K562 (cell line): ENCODE measurements around the gene DHX36. TPM values are rescaled to one million over a fixed set of nuclear protein-coding genes. Genes with fewer than 3 reads are reported as not detected.

ENCODE experiments used
- BACH1 ChIP-seq: fragments of 200-800 bp; sonication (Bioruptor generic); IDR thresholded peaks from 2 replicates; pipeline ENCODE4 v1.6.1; 2016; ENCODE audit warnings: missing genetic modification characterization, missing compliant biosample characterization
- COPS2 ChIP-seq: fragments of 450-650 bp; conservative IDR thresholded peaks from 2 replicates; pipeline ENCODE4 v1.6.1; 2016; ENCODE audit warnings: mild to moderate bottlenecking, moderate library complexity
- CXXC5 ChIP-seq: fragments of 250-450 bp; sonication (Bioruptor Pico); IDR thresholded peaks from 2 replicates; pipeline ENCODE4 v1.8.0; 2022; ENCODE audit warnings: inconsistent platforms, mild to moderate bottlenecking, moderate library complexity
- FOXJ3 ChIP-seq: sonication (generic); formaldehyde crosslinking; IDR thresholded peaks from 2 replicates; pipeline ENCODE4 v1.4.0; 2020; ENCODE audit warnings: mild to moderate bottlenecking, missing genetic modification reagents
- FOXK2 ChIP-seq, 2 experiments: fragments of 450-650 bp; IDR thresholded peaks in 1 of 2; conservative IDR thresholded peaks in 1 of 2; 2 replicates each; pipeline ENCODE4 v1.6.1; 2016; ENCODE audit warnings: low read depth in 2 of 2, mild to moderate bottlenecking in 1 of 2
- HDAC8 ChIP-seq: fragments of 450-650 bp; IDR thresholded peaks from 2 replicates; pipeline ENCODE4 v1.6.1; 2016; ENCODE audit warnings: mild to moderate bottlenecking, missing genetic modification characterization, moderate library complexity, missing compliant biosample characterization
- HIVEP1 ChIP-seq: fragments of 250-450 bp; sonication (Bioruptor Pico); IDR thresholded peaks from 2 replicates; pipeline ENCODE4 v1.4.0; 2020; ENCODE audit warnings: mild to moderate bottlenecking
- HNRNPUL1 ChIP-seq: fragments of 200-400 bp; formaldehyde crosslinking; IDR thresholded peaks from 2 replicates; pipeline ENCODE4 v1.6.1; 2017; ENCODE audit warnings: low read length
- IRF2 ChIP-seq: sonication (generic); formaldehyde crosslinking; IDR thresholded peaks from 2 replicates; pipeline ENCODE4 v1.8.1; 2022; ENCODE audit warnings: mild to moderate bottlenecking, missing genetic modification reagents
- NELFE ChIP-seq: IDR thresholded peaks from 2 replicates; pipeline ENCODE4 v1.6.1; 2011; ENCODE audit warnings: mild to moderate bottlenecking; ENCODE audit not compliant: insufficient read depth, insufficient read length
- NFIX ChIP-seq: fragments of 250-450 bp; sonication (Bioruptor Pico); IDR thresholded peaks from 2 replicates; pipeline ENCODE4 v1.4.0; 2020; ENCODE audit warnings: low read depth, mild to moderate bottlenecking, moderate library complexity
- NFXL1 ChIP-seq: fragments of 450-650 bp; formaldehyde crosslinking; IDR thresholded peaks from 2 replicates; pipeline ENCODE4 v1.4.0; 2021; ENCODE audit warnings: mild to moderate bottlenecking
- SPI1 ChIP-seq: IDR thresholded peaks from 2 replicates; pipeline ENCODE4 v1.6.1; 2011; ENCODE audit warnings: low read depth, low read length, control low read depth, borderline replicate concordance
- TFAM ChIP-seq: fragments of 250-450 bp; sonication (Bioruptor Pico); conservative IDR thresholded peaks from 2 replicates; pipeline ENCODE4 v1.5.0; 2021; ENCODE audit warnings: mild to moderate bottlenecking, moderate library complexity
- YY1 ChIP-seq, 3 experiments: IDR thresholded peaks; 2 replicates each; pipeline ENCODE4 v1.6.1; 2011; ENCODE audit warnings: low read length in 2 of 3, mild to moderate bottlenecking in 2 of 3, moderate library complexity in 2 of 3, borderline replicate concordance in 1 of 3, control low read depth in 1 of 3, low read depth in 1 of 3; ENCODE audit not compliant: insufficient read depth in 3 of 3, insufficient replicate concordance in 2 of 3, control insufficient read depth in 1 of 3, insufficient read length in 1 of 3; ENCODE audit errors: extremely low read depth in 1 of 3
- ZNF586 ChIP-seq: fragments of 450-650 bp; formaldehyde crosslinking; conservative IDR thresholded peaks from 2 replicates; pipeline ENCODE4 v1.4.0; 2020; ENCODE audit warnings: mild to moderate bottlenecking, moderate library complexity
- polyA plus RNA-seq, 8 experiments: library from polyadenylated mRNA; depleted of rRNA in 4 of 8; stranded (reverse) in 5 of 8; unstranded in 3 of 8; fragments of >200 nt; fragmentation: Nextera tagmentation in 2 of 8; fragmentation: Illumina TruSeq in 1 of 8; extraction: Ambion mirVana in 2 of 8; extraction: Trizol in 1 of 8; gene quantifications; 2 replicates each; pipeline versions ENCODE4 v1.2.1 to v1.2.3, GENCODE V29; 2011 to 2014; ENCODE audit warnings: inconsistent platforms in 1 of 8, missing spikeins in 1 of 8
- total RNA-seq, 7 experiments: library from RNA; depleted of rRNA in 6 of 7; stranded (reverse); fragments of >200 nt in 6 of 7; fragmentation: Illumina TruSeq in 2 of 7; extraction: Trizol in 2 of 7; gene quantifications; 2 replicates each; pipeline versions ENCODE4 v1.2.1 to v1.2.3, GENCODE V29; 2011 to 2021; ENCODE audit warnings: low replicate concordance in 1 of 7
- TF ChIP-seq, protein P1 (sequence below): IDR thresholded peaks from 2 replicates; pipeline ENCODE4 v1.6.1; 2016; ENCODE audit warnings: missing genetic modification characterization, missing compliant biosample characterization
- TF ChIP-seq, protein P2 (sequence below): fragments of 450-650 bp; formaldehyde crosslinking; IDR thresholded peaks from 2 replicates; pipeline ENCODE4 v1.4.0; 2020; ENCODE audit warnings: mild to moderate bottlenecking, moderate library complexity
- TF ChIP-seq, protein P3 (sequence below): sonication (generic); formaldehyde crosslinking; IDR thresholded peaks from 2 replicates; pipeline ENCODE4 v1.8.0; 2023; ENCODE audit warnings: missing genetic modification reagents, mild to moderate bottlenecking, borderline replicate concordance

The DHX36 gene
- total and polyA plus RNA-seq, 9 of the 15 experiments (the other 6 are each of a cell fraction or from before 2014, with no cell fraction given), result 44.3 to 98.7 (median 57.0) TPM

DNA sequence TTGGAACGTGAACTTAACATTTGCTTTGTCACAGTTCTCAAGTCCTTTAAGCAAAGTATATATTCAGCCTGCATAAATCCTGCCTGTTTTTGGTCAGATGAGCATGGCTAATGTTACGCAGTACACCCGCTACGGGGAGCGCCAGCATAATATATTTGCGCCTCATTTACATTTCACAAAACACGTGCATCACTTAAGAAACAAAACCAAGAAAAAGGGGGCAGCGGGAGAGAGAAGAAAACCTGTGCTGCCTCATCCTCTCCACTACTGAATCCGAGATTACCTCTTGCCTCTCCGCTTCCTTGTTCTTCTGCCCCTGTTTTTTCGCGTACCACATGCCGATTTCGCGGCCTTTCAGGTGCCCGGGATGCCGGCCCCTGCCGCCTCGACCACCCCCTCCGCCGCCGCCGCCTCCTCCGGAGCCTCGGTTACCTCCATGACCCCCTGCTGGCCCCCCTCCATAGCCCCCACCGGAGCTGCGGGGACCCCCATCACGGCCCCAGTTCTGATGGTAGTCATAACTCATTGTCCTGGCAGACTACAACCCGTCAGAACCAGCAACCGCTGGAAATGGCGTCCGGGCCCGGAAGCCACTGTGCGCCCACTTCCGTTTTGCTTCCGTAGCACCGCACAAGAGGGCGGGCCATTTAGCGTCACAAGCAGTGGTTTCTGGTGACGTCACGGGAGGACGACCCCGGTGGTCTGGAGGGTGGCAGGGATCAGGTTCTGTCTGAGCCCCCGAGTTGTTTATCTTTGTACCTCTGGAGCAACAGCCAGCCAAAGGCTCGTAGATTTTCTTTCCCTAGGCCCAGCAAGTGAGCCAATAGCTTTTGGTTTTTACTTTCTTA lies at the start of gene DHX36 (continued):
- TF ChIP-seq NELFE, result no peak
- no peak for TF ChIP-seq COPS2
- TF ChIP-seq, protein P1, sequence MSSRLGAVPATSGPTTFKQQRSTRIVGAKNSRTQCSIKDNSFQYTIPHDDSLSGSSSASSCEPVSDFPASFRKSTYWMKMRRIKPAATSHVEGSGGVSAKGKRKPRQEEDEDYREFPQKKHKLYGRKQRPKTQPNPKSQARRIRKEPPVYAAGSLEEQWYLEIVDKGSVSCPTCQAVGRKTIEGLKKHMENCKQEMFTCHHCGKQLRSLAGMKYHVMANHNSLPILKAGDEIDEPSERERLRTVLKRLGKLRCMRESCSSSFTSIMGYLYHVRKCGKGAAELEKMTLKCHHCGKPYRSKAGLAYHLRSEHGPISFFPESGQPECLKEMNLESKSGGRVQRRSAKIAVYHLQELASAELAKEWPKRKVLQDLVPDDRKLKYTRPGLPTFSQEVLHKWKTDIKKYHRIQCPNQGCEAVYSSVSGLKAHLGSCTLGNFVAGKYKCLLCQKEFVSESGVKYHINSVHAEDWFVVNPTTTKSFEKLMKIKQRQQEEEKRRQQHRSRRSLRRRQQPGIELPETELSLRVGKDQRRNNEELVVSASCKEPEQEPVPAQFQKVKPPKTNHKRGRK (tag), result no peak
- peak; percentile 67 for TF ChIP-seq CXXC5
- TF ChIP-seq SPI1, result peak; percentile 86
- TF ChIP-seq NFXL1 (CRISPR knock-in tag), result no peak
- peak; percentile 63 to 95 (median 92) for TF ChIP-seq YY1 (IDR thresholded peaks at IDR 0.05; ENCODE audit: borderline replicate concordance in 1 of 3, control insufficient read depth in 1 of 3, extremely low read depth in 1 of 3, insufficient read depth in 3 of 3, insufficient read length in 1 of 3, insufficient replicate concordance in 2 of 3, low read depth in 1 of 3, low read length in 2 of 3)
- no peak for TF ChIP-seq ZNF586 (CRISPR knock-in tag)
- TF ChIP-seq NFIX (CRISPR knock-in tag), result no peak
- TF ChIP-seq, protein P2, sequence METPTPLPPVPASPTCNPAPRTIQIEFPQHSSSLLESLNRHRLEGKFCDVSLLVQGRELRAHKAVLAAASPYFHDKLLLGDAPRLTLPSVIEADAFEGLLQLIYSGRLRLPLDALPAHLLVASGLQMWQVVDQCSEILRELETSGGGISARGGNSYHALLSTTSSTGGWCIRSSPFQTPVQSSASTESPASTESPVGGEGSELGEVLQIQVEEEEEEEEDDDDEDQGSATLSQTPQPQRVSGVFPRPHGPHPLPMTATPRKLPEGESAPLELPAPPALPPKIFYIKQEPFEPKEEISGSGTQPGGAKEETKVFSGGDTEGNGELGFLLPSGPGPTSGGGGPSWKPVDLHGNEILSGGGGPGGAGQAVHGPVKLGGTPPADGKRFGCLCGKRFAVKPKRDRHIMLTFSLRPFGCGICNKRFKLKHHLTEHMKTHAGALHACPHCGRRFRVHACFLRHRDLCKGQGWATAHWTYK, result no peak
- TF ChIP-seq, protein P3, sequence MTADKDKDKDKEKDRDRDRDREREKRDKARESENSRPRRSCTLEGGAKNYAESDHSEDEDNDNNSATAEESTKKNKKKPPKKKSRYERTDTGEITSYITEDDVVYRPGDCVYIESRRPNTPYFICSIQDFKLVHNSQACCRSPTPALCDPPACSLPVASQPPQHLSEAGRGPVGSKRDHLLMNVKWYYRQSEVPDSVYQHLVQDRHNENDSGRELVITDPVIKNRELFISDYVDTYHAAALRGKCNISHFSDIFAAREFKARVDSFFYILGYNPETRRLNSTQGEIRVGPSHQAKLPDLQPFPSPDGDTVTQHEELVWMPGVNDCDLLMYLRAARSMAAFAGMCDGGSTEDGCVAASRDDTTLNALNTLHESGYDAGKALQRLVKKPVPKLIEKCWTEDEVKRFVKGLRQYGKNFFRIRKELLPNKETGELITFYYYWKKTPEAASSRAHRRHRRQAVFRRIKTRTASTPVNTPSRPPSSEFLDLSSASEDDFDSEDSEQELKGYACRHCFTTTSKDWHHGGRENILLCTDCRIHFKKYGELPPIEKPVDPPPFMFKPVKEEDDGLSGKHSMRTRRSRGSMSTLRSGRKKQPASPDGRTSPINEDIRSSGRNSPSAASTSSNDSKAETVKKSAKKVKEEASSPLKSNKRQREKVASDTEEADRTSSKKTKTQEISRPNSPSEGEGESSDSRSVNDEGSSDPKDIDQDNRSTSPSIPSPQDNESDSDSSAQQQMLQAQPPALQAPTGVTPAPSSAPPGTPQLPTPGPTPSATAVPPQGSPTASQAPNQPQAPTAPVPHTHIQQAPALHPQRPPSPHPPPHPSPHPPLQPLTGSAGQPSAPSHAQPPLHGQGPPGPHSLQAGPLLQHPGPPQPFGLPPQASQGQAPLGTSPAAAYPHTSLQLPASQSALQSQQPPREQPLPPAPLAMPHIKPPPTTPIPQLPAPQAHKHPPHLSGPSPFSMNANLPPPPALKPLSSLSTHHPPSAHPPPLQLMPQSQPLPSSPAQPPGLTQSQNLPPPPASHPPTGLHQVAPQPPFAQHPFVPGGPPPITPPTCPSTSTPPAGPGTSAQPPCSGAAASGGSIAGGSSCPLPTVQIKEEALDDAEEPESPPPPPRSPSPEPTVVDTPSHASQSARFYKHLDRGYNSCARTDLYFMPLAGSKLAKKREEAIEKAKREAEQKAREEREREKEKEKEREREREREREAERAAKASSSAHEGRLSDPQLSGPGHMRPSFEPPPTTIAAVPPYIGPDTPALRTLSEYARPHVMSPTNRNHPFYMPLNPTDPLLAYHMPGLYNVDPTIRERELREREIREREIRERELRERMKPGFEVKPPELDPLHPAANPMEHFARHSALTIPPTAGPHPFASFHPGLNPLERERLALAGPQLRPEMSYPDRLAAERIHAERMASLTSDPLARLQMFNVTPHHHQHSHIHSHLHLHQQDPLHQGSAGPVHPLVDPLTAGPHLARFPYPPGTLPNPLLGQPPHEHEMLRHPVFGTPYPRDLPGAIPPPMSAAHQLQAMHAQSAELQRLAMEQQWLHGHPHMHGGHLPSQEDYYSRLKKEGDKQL, result no peak
- TF ChIP-seq TFAM (CRISPR knock-in tag), result no peak
- TF ChIP-seq BACH1 (tag), result 0 out of 2 replicates have a peak, but pooled peaks have one; percentile 51
- TF ChIP-seq IRF2 (CRISPR knock-in tag), result no peak
- no peak for TF ChIP-seq HNRNPUL1
- no peak for TF ChIP-seq FOXJ3 (CRISPR knock-in tag)
- peak in 1 of 2 experiments; percentile 51; a peak in 1 of 4 replicates for TF ChIP-seq FOXK2 (conservative IDR thresholded peaks at IDR 0.05 in 1 of 2, IDR thresholded peaks at IDR 0.05 in 1 of 2; ENCODE audit: low read depth in 2 of 2)
- TF ChIP-seq HDAC8 (tag), result no peak
- TF ChIP-seq HIVEP1 (CRISPR knock-in tag), result no peak
